ENCODE data around the gene LENG1.

GRCh38 chr19:54183431-54183830, 23.9 kb upstream of the LENG1 start:
- TF ChIP-seq POLR2A (IDR thresholded peaks at IDR 0.05; ENCODE audit: low read length) (no peak), GATA1 (IDR thresholded peaks at IDR 0.05; ENCODE audit: low read depth, low read length) (no peak)
